SHP77 (cell line): ENCODE results near the gene SEMA4D.

ENCODE experiments used
- DNase-seq, 2 experiments: peaks; one replicate each; lab custom pipeline; 2025; lab: John Stamatoyannopoulos, UW

Gene SEMA4D

DNA sequence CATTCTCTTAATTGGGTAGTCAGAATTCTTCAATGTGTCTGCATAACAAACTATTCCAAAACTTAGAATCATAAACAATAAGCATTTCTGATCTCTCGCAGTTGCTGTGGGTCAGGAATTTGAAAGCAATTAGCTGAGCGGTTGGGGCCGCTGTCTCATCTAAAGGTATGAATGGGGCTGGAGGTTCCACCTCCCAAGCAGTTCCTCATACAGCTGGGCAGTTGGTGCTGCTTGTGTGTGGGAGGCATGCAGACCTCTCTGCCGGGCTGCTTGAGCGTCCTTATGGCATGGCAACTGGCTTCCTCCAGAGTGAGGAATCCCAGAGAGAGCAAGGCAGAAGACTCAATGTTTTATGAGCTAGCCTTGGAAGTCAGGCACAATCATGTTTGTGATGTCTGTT lies 30.2 kb upstream of the SEMA4D start:
- DNase-seq, result no peak

DNA sequence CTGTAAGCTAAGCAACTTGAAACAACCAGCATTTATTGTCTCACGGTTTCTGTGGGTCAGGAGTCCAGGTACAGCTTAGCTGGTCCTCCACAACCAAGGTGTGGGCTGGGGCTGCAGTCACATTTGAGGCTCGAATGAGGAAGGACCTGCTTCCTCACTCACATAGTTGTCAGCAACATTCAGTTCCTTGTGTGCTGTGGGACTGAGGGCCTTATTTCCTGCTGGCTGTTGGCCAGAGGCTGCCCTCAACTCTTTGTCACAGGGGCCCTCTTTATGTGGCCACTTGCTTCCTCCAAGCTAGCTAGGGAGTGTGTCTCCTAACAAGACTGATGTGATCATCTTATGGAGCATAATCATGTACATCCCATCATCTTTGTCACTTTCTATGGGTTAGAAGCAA lies 29.2 kb upstream of the SEMA4D start:
- no peak for DNase-seq

DNA sequence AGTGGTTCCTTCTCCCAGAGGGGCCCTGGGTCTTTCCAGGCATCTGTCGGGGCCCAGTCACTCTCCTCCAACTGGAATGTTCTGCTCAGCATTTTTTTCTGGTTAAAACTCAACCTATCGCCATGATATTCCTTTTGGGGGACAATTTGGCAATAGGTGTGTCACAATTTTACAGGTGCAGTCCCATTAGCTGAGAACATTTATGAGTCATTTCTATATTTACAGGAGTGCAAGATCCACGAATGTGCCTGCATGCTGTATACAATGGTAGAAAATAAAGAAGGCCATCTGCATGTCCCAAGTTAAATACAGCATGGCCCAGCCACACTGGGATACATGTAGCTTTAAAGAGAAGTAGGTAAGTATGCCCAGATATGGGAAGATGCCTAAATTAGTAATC lies 28.8 kb upstream of the SEMA4D start:
- no peak for DNase-seq

DNA sequence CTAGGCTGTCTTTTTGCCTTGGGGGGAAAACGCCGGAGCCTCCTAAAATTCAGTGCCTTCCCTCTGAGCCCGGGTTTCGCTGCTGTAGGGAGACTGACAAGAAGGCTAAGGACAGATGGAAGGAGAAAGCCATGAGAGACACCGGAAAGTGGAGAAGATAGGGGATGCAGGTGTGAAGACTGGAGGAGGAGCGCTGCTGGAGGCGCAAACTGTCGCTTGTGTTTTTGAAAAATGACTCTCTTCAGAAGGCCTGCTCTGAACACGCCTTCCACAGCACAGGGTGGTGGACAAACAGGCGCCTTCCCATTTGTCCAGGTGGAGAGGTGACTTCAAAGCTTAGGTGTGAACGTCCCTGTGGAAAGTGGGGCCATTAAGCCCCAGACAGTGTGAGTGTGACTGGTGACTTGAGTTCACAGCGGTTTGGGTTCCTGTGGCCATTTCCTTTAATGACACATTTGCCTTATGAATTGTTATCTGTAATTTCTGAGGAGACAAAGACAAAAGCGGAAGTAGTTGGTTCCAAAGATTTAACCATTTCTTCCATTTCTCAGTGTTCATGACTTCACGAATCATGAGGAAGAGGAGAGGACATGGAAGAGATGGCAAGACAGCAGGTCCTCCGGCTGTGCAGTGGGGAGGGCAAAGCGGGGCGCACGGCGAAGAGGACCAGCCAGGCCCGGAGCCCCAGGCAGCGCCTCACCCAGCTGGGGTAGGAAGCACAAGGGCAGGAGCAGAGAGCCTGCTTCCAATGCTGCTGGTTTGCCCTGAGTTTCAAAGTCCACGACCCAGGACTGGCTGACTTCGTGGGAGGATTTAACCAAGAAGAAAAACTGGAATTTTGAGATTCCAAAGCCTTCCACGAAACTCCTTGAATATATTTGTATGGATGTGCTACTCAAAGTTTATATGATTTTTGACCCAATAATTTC lies 27.8 kb upstream of the SEMA4D start:
- DNase-seq, result no peak

DNA sequence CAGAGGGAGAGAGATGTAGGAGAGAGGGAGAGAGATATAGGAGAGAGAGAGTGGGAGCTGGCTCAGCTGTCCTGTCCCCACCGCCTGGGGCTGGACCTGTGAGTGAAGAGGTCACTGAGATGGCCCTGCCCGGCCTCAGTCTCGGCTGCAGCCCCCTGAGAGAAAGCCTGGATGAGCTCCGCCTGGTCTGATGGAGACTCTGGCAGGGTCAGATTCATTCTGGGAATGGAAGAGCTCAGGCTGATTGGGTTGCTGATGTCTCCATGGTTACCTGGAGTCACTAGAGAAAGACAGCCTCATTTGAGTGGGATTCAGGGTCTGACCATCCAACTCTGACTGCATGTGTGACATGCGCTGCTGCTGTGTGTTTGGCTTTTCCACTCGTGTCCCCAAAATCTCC lies 27.1 kb upstream of the SEMA4D start:
- DNase-seq, result no peak

DNA sequence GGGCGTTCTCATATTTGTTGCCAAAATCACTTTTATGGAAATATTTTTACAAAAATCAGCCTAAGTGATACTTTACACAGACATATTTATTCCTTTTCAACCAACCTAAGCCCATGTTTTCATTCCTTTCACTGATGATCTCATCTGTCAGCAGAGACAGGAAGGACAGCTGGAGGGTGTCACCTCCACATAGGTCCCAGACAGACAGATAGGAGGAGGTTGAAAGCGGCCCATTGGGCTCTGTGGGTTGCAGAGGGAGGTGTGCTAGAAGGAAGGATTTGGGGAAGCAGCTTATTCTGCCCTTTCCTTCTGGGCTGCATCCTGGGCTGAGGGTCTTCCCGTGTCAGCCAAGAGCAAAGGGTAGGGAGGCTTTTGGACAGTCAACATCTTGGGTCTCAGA lies 26.0 kb upstream of the SEMA4D start:
- no peak for DNase-seq

DNA sequence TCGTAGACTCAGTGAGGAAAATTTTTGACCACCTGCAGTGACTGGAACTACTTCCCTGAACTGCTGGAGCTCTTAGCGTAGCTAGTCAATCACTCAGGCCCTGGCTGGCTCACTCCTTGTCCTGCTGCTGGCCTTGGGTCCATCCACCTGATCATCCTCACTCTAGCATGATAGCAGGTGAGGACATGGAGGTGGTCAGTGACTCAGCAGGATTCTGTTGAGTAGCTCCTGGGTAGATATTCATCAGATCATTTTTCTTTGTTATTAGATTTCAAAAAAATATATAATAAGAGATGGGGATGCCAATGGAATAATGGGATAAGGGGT lies 25.0 kb upstream of the SEMA4D start:
- no peak for DNase-seq

DNA sequence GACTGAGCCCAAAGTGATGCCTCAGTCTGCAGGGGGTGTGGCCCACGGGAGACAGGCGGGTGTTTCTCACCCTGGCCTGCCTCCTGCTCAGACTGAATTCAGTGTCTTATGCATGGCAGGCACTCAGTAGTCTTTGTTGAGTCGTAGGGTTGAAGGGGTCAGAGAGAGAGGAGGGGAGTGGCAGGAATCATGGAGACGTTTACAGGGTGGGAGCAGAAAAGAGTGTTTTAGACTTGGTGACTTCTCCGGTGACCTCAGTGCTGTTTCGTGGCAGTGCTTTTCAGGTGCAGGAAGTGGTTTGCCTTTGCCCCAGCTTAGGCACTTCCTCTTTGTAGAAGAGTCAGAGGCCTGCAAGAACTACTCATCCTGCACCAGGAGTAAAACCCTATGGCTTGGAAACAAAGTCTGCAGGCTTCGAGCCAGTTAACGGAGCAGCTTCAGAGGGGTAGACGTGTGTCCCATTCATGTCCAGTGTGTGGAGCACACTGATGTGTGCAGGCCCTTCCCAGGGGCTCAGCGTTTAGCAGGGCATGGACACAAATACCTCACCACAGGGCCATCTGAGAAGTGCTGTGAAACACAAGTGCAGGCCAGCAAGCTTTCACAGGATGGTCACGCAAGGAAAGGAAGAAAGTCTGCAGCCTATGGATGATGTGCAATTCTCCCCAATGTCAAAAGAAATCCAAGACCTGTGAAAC lies 24.5 kb upstream of the SEMA4D start:
- DNase-seq, result no peak

DNA sequence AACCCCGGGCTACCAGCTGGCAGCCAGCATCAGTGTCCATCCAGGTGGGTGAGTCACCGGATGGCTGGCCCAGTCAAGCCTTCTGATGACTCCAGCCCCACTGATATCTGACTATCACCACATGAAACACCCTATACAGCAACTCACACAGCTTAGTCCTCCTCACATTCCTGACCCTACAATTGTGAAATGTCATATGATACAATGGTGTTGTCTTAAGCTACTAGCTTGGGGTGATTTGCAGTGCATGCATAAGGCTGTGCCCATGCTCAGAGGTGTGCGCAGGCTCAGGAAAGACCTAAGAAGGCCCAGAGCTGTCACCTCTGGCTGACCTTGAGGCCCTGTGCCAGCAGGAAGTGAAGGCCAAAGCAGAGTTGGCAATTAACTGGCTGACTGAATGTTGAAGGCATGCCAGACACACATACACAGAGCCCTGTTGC lies 21.5 kb upstream of the SEMA4D start:
- DNase-seq, result peak in 1 of 2 experiments; percentile 15

DNA sequence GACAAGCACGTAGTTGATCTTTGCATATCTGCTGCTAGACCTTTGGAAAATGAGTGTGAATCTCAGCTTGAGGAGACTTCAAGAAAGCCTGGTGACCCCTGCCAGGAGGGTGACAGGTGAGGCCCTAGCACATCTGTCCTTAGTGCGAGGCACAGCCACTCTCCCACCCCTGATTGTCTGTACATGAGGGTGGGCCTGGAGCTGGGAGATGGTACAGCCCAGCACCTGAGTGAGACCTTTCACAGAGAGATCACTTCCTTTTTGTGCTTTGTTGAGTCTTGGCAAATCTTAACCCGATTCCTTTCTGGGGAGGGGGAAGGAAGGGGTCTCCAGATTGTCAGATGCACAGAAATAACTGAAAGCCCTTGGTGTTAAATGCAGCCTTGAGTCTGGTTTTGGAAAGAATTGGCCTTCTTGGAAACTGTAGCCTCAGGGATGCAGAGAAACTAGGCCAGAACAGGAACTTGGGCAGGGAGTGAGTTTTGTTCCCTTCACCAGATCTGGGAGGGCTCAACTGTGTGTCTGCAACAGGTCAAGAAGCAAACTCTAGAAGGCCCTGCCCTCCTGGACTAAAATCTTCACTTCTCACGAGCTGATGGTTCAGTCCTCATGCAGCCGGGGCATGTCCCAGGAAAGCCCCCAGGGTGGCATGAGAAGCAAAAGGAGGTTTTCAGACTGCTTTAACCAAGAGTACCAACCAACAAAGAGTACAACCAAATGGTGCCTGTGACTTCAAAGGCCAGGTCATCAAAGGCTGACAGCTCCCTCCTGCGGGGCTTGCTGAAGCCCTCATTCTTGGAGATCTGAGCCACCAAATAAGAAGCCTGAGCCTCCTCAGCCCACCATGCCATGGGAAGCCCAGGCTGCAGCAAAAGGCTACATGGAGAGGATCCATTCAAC lies 20.8 kb upstream of the SEMA4D start:
- no peak for DNase-seq

DNA sequence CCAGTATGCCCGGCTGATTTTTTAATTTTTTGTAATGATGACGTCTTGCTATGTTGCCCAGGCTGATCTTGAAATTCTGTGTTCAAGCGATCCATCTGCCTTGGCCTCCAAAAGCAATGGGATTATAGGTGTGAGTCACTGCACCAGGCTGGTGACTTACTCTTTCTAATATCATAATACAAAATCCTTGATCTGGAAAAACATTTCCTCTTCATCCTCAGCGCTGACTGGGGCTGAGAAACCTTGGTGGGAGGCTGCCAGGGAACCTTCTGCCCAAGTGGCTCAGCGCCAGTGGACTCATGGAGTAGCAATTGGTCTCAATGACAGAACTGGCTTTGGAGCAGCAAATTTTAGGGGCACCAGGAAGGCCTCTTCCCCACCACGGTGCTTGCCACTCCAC lies 17.5 kb upstream of the SEMA4D start:
- DNase-seq, result no peak

DNA sequence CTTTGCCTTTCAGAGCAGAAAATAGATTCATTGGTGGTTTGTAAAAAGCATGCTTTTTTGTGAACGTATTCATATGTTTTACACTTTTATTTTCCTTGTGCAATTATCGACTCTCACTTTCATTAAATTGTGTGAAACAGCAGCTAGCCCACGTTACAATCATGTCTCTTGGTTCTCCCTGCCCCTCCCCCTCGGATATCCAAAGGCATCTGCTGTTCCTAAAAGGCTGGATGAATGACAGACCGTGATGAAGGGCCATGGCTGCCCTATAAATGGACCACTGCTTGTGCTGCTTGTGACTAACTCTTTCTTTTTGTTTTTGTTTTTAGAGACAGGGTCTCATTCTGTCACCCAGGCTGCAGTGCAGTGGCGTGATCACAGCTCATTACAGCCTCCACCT lies 17.0 kb upstream of the SEMA4D start:
- DNase-seq, result no peak

DNA sequence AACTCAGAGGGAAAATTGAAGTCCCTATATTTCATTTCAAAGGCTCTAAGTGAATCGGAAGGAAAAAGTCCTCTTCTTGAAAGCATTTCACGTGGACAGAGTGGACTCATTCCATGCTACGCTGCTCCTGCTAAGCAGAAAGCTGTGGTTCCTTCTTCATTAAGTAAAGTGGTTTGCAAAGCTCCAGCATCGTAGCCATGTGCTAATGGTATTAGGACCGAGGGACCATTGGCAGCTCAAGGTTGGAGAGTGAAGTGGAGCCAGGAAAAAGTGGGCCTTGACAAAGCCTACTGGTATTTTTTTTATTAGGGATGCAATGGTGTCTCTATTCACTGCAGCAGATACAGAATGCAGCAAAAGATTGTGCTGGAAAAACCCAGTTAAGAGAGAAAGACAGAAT lies 16.4 kb upstream of the SEMA4D start:
- DNase-seq, result no peak

DNA sequence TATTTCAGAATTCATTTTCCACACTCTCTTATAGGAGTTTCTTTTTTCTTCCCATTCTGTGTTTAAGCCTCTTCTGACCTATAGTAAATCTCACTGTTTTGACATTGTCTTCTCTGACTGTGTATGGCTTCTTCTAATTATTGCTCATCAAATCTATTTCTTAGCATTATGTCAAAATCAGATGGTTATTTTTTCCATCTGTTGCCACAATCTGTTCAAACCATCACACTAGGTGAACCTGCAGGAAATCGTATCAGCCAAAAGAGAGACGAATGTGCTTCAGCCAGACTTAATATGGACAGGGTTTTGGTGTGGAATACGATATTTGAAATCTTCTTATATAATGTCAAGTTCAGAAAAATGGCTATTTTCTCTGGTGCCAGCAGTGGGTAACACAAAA lies 15.9 kb upstream of the SEMA4D start:
- no peak for DNase-seq

DNA sequence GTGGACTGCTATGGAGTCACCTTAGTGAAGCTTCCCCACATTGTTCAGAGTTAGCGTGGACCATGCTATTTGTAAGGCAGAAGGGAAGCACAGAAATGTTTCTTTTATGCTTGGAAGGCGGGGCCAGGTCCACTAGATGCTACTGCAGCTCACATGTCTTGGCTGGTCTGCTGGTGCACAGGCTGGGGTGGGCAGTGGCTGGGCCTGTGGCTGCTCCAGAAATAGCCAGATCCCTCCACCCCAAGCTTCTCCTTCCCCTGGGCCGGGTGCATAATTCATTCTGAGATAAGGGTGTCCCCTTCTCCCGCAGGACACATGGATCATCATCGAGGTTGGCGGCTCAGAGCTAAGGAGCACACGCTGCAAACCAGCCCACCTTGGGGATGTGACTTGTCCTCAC lies 14.5 kb upstream of the SEMA4D start:
- DNase-seq, result no peak

DNA sequence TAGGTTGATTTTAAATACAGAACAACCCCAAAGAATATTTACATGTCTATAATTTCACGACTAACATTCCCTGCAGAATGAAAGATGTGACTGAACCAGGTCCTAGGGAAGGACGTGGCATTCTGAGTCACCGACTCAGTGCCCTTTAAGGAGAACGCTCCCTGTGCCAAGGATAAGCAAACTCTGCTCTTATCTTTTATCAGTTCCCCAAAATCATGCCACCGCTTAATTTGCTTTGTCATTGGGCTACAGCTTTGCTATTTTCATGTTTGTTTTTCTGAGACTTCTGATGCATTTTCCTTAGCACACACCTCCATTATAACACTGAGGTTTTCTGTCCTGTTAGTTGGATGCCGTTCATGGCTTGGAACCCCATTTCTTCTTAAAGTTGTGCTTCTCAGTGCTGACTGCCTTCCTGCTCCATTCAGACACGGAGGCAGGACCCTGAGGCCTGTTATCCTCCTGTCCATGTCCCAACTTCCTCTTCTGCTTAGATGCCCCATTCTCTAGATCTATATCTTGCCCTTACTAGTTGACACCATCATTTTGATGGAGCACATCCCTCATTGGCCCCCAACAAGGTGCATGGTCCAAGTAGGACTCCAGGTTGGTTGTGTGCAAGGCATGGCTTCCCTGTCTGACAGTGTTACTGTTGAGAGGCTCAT lies 11.2 kb upstream of the SEMA4D start:
- DNase-seq, result no peak

DNA sequence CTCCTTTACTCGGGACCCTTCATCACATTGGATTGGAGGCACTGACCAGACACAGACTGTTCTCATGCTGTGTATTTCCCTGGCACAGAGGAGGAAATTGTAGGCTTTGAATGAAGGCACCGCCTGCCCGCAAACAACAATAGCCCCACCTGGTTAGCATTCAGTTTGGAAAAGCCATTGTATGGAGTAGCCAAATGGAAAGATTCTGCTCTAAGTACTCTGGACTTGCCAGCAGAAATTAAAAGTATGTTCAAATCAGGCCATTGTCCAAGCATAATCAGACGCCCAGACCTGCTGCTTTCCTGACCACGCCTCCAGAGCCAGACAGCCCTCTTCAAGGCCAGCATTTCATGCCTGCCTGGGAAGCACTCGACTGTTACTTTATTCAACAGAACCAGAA lies 8.0 kb upstream of the SEMA4D start:
- DNase-seq, result no peak

DNA sequence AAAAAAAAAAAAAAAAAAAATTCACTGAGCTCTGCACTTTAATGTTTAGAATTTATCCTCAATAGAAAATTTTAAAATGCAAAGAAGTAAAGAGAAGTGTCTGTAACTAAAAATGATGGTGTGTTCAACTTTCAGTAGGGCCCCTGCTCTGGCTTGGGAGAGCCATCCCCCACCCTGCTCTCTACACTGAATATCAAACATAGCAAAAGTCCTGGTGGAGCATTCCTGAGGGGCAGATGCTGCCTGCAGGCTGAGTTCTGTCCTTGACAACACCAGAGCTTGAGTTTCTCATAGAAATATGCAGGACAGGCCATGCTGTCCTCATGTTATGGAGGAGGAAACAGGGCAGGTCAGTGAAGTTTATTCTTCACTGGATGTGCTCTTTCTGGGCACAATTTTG lies 7.1 kb upstream of the SEMA4D start:
- DNase-seq, result no peak

DNA sequence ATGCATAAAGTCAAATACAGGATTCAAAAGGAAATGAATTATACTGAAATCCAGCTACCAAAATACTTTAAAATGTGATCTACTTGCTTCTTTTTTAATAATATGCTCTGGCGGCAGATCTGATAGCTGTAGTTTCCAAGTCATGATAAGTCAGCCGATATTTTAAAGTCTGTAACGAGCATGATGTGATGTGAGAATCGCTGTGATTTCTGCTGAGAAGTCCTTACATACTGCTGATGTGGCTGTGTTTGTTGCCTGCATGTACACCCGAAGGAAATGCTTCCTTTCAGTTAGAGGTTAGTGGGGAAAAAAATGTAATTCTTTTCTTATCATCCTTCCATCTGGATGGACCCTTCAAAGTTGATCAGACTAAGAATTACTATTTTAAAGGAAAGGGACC lies 4.8 kb upstream of the SEMA4D start:
- no peak for DNase-seq

DNA sequence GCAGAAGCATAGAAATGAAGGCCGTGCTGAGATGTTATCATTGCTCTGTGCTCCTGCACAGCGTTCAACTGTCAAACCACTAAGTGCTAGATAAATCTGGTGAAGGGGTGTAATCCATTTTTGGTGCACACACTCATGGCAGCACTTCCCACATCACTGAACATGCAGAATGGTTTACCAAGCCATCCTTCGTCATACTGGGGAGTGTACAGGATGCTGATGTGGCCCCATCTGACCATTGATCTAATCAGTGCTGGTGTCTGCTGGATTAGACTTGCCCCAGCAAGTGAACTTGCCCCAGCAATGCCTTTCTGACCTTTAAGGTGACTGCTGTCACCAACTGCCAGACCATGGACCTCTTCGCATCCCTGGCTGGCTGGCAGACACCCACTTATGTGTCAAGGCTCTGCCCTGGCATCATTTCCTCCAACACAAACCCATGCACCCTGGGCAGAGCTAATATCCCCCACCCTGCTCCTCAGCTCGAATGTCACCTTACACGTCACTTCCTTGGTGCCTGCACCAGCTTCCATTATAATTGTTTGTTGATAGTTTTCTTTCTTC lies 4.2 kb upstream of the SEMA4D start:
- no peak for DNase-seq

DNA sequence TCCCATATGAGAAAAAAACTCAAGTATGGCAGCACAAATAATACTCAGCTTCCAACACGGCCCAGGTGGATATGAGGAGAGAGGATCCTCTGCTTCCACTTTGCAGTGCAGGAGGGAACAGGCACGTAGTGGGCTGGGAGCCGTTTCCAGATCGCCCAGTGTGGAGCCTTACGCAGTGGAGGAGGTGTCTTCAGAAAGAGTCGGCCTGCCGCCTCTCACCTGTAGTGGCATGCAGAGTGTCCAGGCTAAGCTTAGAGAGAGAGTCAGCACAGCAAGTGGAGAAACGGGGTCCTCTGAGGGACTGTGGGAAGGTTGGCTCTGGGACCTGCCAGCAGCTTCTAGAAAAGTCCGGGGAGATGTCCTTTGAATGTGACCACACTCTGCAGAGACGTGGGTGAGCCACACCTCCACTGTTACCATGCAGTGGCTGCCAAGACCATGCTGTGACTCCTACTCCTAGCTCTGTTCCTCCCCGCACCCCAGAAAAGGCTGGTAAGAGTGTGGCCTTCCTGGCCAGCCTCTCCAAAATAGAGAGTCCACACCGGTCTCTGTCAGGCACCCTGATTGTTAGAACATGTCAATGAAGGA lies 3.5 kb upstream of the SEMA4D start:
- no peak for DNase-seq
